Activated T-helper 1 cell treated with Interleukin-2 at 50 U/mL for 16 hours (primary cell): ENCODE data around the gene ADCY10.
"Not testable (repeated sequence)": the region's sequence is repeated elsewhere in the genome, so short reads cannot be mapped to it uniquely, and the experiment has no call there.

Experiments
- DNase-seq: peaks from one replicate; pipeline ENCODE4 v3.0.0-alpha.2; 2020; ENCODE audit warnings: low read depth

The ADCY10 gene

GRCh38 chr1:167913895-167914496 lies at the start of gene ADCY10:
Gene ADCY10, minus strand, starts transcription at chr1:167914134. Its CDS starts 8,994 bp downstream, at chr1:167905140.
- no peak for DNase-seq

- DNase-seq, result no peak
Observed at GRCh38 chr1:167957710-167958109, 43.8 kb upstream of the ADCY10 start.

- no peak for DNase-seq
Observed at GRCh38 chr1:167955915-167956314, 42.0 kb upstream of the ADCY10 start.

GRCh38 chr1:167950569-167950968 lies 36.6 kb upstream of the ADCY10 start:
- DNase-seq, result no peak

GRCh38 chr1:167949785-167950184 lies 35.9 kb upstream of the ADCY10 start:
- no peak for DNase-seq

GRCh38 chr1:167947733-167948132 lies 33.8 kb upstream of the ADCY10 start:
- no peak for DNase-seq

GRCh38 chr1:167943541-167943940 lies 29.6 kb upstream of the ADCY10 start:
- DNase-seq, result no peak

GRCh38 chr1:167940264-167940663 lies 26.3 kb upstream of the ADCY10 start:
- DNase-seq, result no peak

GRCh38 chr1:167938080-167938636 lies 24.2 kb upstream of the ADCY10 start:
- DNase-seq, result no peak

- no peak for DNase-seq
Observed at GRCh38 chr1:167937709-167938010, 23.7 kb upstream of the ADCY10 start.

- peak; percentile 48 for DNase-seq
Observed at GRCh38 chr1:167936930-167937708, 23.2 kb upstream of the ADCY10 start, which contains the start of gene MPC2. Gene MPC2, minus strand, starts transcription at chr1:167937072. Its CDS starts 1,231 bp downstream, at chr1:167935841.

- DNase-seq, result peak; percentile 98
Observed at GRCh38 chr1:167936068-167936929, 22.4 kb upstream of the ADCY10 start, which contains the start of gene DCAF6. Gene DCAF6, plus strand, starts transcription at chr1:167936683. Its CDS starts 229 bp downstream, at chr1:167936912.

- DNase-seq, result no peak
Observed at GRCh38 chr1:167935216-167936067, 21.5 kb upstream of the ADCY10 start.

- DNase-seq, result no peak
Observed at GRCh38 chr1:167934426-167935215, 20.7 kb upstream of the ADCY10 start.

GRCh38 chr1:167933788-167934187 lies 19.9 kb upstream of the ADCY10 start:
- no peak for DNase-seq

GRCh38 chr1:167929725-167930124 lies 15.8 kb upstream of the ADCY10 start:
- no peak for DNase-seq

- DNase-seq, result not testable (repeated sequence)
Observed at GRCh38 chr1:167928919-167929318, 15.0 kb upstream of the ADCY10 start.

- no peak for DNase-seq
Observed at GRCh38 chr1:167928457-167928852, 14.5 kb upstream of the ADCY10 start.

GRCh38 chr1:167927046-167927754 lies 13.3 kb upstream of the ADCY10 start:
- no peak for DNase-seq

- DNase-seq, result no peak
Observed at GRCh38 chr1:167926486-167926997, 12.6 kb upstream of the ADCY10 start.
